Fibroblast of lung (primary cell): Measurements from ENCODE around the gene HINT2. TPM values are rescaled to one million over a fixed set of nuclear protein-coding genes. Genes with fewer than 3 reads are reported as not detected.

Source experiments
- DNase-seq, 2 donors: peaks; one replicate each; pipeline versions ENCODE4 v3.0.0 to v3.0.0-alpha.2; 2010; ENCODE audit warnings: low read depth in 2 of 2
- H2AFZ ChIP-seq: 2 replicates; pipeline ENCODE4 v1.5.1; 2012; ENCODE audit warnings: low read length, control low read depth, inconsistent platforms
- H3K27ac ChIP-seq: 2 replicates; pipeline ENCODE4 v1.5.1; 2011; ENCODE audit warnings: low read length, control low read depth; ENCODE audit not compliant: insufficient read depth
- H3K27me3 ChIP-seq: 2 replicates; pipeline ENCODE4 v1.5.1; 2011; ENCODE audit warnings: mild to moderate bottlenecking, low read length; ENCODE audit not compliant: control insufficient read depth, insufficient read depth
- H3K36me3 ChIP-seq: 2 replicates; pipeline ENCODE4 v1.5.1; 2011; ENCODE audit warnings: low read length; ENCODE audit not compliant: control insufficient read depth, insufficient read depth
- H3K4me1 ChIP-seq: 2 replicates; pipeline ENCODE4 v1.5.1; 2011; ENCODE audit warnings: low read length; ENCODE audit not compliant: control insufficient read depth, insufficient read depth; ENCODE audit errors: extremely low read depth
- H3K4me2 ChIP-seq: 2 replicates; pipeline ENCODE4 v1.5.1; 2011; ENCODE audit warnings: low read length, control low read depth; ENCODE audit not compliant: insufficient read depth; ENCODE audit errors: extremely low read depth
- H3K4me3 ChIP-seq, 4 experiments: fragments of 200-600 bp in 1 of 4; sonication (generic) in 1 of 4; replicated peaks in 1 of 4; 2 replicates each; pipeline ENCODE4 v1.5.1; 2011 to 2016; ENCODE audit warnings: low read length in 4 of 4, low read depth in 3 of 4, mild to moderate bottlenecking in 3 of 4, control low read depth in 2 of 4, inconsistent platforms in 1 of 4, mixed read lengths in 1 of 4; ENCODE audit not compliant: insufficient read depth in 1 of 4; ENCODE audit errors: control extremely low read depth in 1 of 4
- H3K79me2 ChIP-seq: 2 replicates; pipeline ENCODE4 v1.5.1; 2012; ENCODE audit warnings: mild to moderate bottlenecking, low read length, inconsistent platforms; ENCODE audit not compliant: control insufficient read depth, insufficient read depth
- H3K9ac ChIP-seq: 2 replicates; pipeline ENCODE4 v1.5.1; 2011; ENCODE audit warnings: mild to moderate bottlenecking, low read length, control low read depth; ENCODE audit not compliant: insufficient read depth
- H3K9me3 ChIP-seq: 2 replicates; pipeline ENCODE4 v1.5.1; 2012; ENCODE audit warnings: low read depth, low read length; ENCODE audit not compliant: control insufficient read depth, insufficient read depth
- H4K20me1 ChIP-seq: 2 replicates; pipeline ENCODE4 v1.5.1; 2011; ENCODE audit warnings: low read length; ENCODE audit not compliant: control insufficient read depth, insufficient read depth; ENCODE audit errors: extremely low read depth
- EZH2 ChIP-seq: IDR thresholded peaks from 2 replicates; pipeline ENCODE4 v1.5.1; 2012; ENCODE audit warnings: low read length, control low read depth, mild to moderate bottlenecking; ENCODE audit errors: missing control alignments
- polyA plus RNA-seq, 2 donors: library from polyadenylated mRNA; depleted of rRNA in 1 of 2; stranded (reverse) in 1 of 2; unstranded in 1 of 2; fragments of >200 nt; gene quantifications; 2 replicates each; pipeline ENCODE4 v1.2.1, GENCODE V29; 2011 to 2012; ENCODE audit warnings: missing spikeins in 1 of 2
- total RNA-seq: library from RNA; depleted of rRNA; stranded (reverse); fragments of >200 nt; gene quantifications from 2 replicates; pipeline ENCODE4 v1.2.1, GENCODE V29; 2014
- TF ChIP-seq, protein P1 (sequence below), 2 donors: IDR thresholded peaks in 1 of 2; conservative IDR thresholded peaks in 1 of 2; 1 replicate in 1 of 2; 2 replicates in 1 of 2; pipeline ENCODE4 v1.5.1; 2011 to 2012; ENCODE audit warnings: low read length in 2 of 2, control low read depth in 1 of 2, inconsistent platforms in 1 of 2, low read depth in 1 of 2, mild to moderate bottlenecking in 1 of 2

The HINT2 gene
- total and polyA plus RNA-seq, 2 donors (not counting 1 experiment from before 2014, with no cell fraction given), result 13.1 to 34.2 TPM

DNA sequence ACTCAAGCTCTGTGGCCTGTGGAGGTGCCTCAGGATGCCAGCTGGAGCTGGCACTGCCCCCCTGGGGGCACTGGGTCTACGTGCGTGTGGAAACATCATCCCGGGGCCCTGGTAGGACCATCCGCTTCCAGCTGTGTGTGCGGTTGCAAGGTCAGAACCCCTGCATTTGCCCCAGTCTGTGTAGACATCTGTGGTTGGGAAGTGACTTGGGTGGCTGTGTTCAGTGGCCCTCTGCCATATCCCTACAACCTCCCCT, 26.7 kb upstream of the HINT2 start:
- Histone ChIP-seq H3K27ac (no peak overlapping the region), H3K79me2 (no peaks in the 10 kb centered on the region), H3K27me3 (no peaks in the 10 kb centered on the region), H3K36me3 (no peaks in the 10 kb centered on the region), H2AFZ (no peak overlapping the region), H3K4me2 (no peak overlapping the region), H4K20me1 (no peaks in the 10 kb centered on the region), H3K9ac (no peak overlapping the region), H3K4me1 (peaks cover 9% of the 10 kb centered on the region), H3K9me3 (no peaks in the 10 kb centered on the region), H3K4me3 (no peak overlapping the region)
- DNase-seq, result no peak
- TF ChIP-seq EZH2, result no peak
- TF ChIP-seq, protein P1, sequence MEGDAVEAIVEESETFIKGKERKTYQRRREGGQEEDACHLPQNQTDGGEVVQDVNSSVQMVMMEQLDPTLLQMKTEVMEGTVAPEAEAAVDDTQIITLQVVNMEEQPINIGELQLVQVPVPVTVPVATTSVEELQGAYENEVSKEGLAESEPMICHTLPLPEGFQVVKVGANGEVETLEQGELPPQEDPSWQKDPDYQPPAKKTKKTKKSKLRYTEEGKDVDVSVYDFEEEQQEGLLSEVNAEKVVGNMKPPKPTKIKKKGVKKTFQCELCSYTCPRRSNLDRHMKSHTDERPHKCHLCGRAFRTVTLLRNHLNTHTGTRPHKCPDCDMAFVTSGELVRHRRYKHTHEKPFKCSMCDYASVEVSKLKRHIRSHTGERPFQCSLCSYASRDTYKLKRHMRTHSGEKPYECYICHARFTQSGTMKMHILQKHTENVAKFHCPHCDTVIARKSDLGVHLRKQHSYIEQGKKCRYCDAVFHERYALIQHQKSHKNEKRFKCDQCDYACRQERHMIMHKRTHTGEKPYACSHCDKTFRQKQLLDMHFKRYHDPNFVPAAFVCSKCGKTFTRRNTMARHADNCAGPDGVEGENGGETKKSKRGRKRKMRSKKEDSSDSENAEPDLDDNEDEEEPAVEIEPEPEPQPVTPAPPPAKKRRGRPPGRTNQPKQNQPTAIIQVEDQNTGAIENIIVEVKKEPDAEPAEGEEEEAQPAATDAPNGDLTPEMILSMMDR (conservative IDR thresholded peaks at IDR 0.05 in 1 of 2, IDR thresholded peaks at IDR 0.05 in 1 of 2; ENCODE audit: low read depth in 1 of 2, low read length in 2 of 2), result no peak

DNA sequence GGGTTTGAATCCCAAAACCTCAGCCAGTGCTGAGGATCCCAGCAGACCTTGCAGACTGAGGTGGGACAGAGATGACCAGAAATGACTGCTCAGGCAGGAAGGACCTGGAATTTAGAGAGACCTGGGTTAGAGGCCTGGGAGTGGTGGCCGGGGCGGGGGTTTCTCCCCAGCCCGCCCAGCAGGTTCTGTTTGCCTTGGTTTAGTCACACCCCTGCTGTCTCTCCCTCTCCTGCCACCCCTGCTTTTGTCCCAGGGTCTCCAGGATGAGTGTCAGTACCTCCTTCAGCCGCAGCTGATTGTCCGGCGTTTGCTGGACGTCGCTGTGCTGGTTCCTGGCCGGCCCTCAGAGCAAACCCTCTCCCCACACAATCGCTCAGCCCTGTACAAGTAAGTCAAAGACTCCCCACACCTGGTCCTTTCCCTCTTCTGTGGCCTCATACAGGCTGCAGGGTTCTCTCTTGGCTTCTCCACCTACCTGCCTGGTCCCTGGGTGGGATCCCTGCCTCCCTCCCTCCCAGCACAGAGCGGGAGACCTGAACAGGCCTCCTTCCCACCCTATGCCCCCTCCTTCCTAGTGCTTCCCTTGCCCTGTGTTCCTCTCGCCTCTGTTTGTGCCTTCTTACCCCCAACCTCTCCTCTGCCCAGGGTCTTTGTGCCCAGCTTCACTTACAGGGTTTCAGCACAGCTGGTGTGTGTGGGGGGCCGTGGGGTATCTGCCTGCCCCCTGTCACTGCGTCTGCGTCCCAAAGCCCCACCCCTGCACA, 26.2 kb upstream of the HINT2 start:
- TF ChIP-seq EZH2, result no peak
- TF ChIP-seq, protein P1 (conservative IDR thresholded peaks at IDR 0.05 in 1 of 2, IDR thresholded peaks at IDR 0.05 in 1 of 2; ENCODE audit: low read depth in 1 of 2, low read length in 2 of 2), result no peak
- no peak overlapping the region for H3K9ac ChIP-seq
- H3K4me3 ChIP-seq, result no peak overlapping the region
- H3K79me2 ChIP-seq, result no peaks in the 10 kb centered on the region
- no peak overlapping the region for H3K4me2 ChIP-seq
- no peak overlapping the region for H2AFZ ChIP-seq
- H3K27me3 ChIP-seq, result no peaks in the 10 kb centered on the region
- no peak for DNase-seq
- H3K36me3 ChIP-seq, result no peaks in the 10 kb centered on the region
- H3K27ac ChIP-seq, result no peak overlapping the region
- no peaks in the 10 kb centered on the region for H4K20me1 ChIP-seq
- peaks cover 9% of the 10 kb centered on the region for H3K4me1 ChIP-seq
- no peaks in the 10 kb centered on the region for H3K9me3 ChIP-seq

DNA sequence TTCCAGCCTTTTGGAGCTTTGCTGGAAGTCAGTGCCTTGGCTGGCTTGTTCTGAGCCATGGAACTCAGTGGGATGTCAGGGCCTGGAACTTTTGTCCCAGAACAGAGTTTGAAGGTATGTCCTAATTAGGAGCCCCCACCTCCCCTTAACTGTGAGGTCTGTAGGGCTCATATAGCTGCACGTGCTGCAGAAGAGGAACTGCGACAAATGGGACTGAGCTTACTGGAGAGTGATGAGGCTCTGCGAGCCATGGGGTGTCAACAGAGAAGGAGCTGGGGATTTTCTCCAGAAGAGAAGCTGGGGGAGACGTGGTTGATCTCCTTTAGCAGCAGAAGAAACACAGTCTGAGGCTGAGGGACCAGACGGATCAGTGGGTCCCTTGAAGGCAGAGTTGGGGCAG, 25.1 kb upstream of the HINT2 start:
- H3K27me3 ChIP-seq, result no peaks in the 10 kb centered on the region
- no peaks in the 10 kb centered on the region for H3K9me3 ChIP-seq
- H3K4me3 ChIP-seq, result no peak overlapping the region
- no peak overlapping the region for H3K27ac ChIP-seq
- no peak overlapping the region for H3K4me2 ChIP-seq
- DNase-seq, result no peak
- H2AFZ ChIP-seq, result no peak overlapping the region
- no peak overlapping the region for H3K9ac ChIP-seq
- H3K36me3 ChIP-seq, result no peaks in the 10 kb centered on the region
- TF ChIP-seq EZH2, result no peak
- TF ChIP-seq, protein P1 (conservative IDR thresholded peaks at IDR 0.05 in 1 of 2, IDR thresholded peaks at IDR 0.05 in 1 of 2; ENCODE audit: low read depth in 1 of 2, low read length in 2 of 2), result no peak
- H3K79me2 ChIP-seq, result no peaks in the 10 kb centered on the region
- peaks cover 2% of the 10 kb centered on the region for H3K4me1 ChIP-seq
- H4K20me1 ChIP-seq, result no peaks in the 10 kb centered on the region
